Endothelial cell of umbilical vein (primary cell): ENCODE measurements around the gene PRSS48. TPM values are rescaled to one million over a fixed set of nuclear protein-coding genes. Genes with fewer than 3 reads are reported as not detected.

Experiments used
- BruUV-seq: library from RNA; stranded (reverse); fragments of 400-500 nt; replicated peaks from 2 replicates; lab custom pipeline; 2021; lab: Mats Ljungman, UMichigan
- CTCF ChIA-PET: fragments of 300-600, 350-600 bp; sonication (Branson Sonifier 250); formaldehyde crosslinking; loops from one replicate; lab custom pipeline; 2021; ENCODE audit warnings: antibody characterized with exemption, inconsistent platforms; lab: Charles Lee
- POLR2A ChIA-PET: fragments of 300-600, 350-600 bp; sonication (Branson Sonifier 250); formaldehyde crosslinking; loops from one replicate; lab custom pipeline; 2021; ENCODE audit warnings: antibody characterized with exemption, inconsistent platforms; lab: Charles Lee
- DNase-seq: peaks from one replicate; pipeline ENCODE4 v3.0.0-alpha.2; 2011; ENCODE audit warnings: low read depth, low spot score
- FAIRE-seq: peaks from 2 replicates; lab custom pipeline; 2011; peaks lifted over from hg19 to GRCh38; lab: Jason Lieb, UNC
- H2AFZ ChIP-seq: 2 replicates; pipeline ENCODE4 v1.6.0; 2012; ENCODE audit warnings: low read depth, low read length, control low read depth, inconsistent platforms
- H3K27ac ChIP-seq: 2 replicates; pipeline ENCODE4 v1.5.1; 2011; ENCODE audit warnings: low read depth, mild to moderate bottlenecking, control low read depth, low read length, moderate library complexity; ENCODE audit not compliant: insufficient read depth
- H3K27me3 ChIP-seq, 2 experiments: 2 replicates each; pipeline versions ENCODE4 v1.6.0 to v1.6.1; 2011; ENCODE audit warnings: low read length in 2 of 2, mixed read lengths in 1 of 2; ENCODE audit not compliant: control insufficient read depth in 2 of 2, insufficient read depth in 2 of 2
- H3K36me3 ChIP-seq, 2 experiments: 2 replicates in 1 of 2; 3 replicates in 1 of 2; pipeline ENCODE4 v1.5.1; 2011; ENCODE audit warnings: low read length in 2 of 2, mild to moderate bottlenecking in 1 of 2, moderate library complexity in 1 of 2; ENCODE audit not compliant: control insufficient read depth in 2 of 2, insufficient read depth in 2 of 2; ENCODE audit errors: extremely low read depth in 1 of 2
- H3K4me1 ChIP-seq: 3 replicates; pipeline ENCODE4 v1.5.1; 2011; ENCODE audit warnings: mild to moderate bottlenecking, low read length; ENCODE audit not compliant: control insufficient read depth, insufficient read depth; ENCODE audit errors: extremely low read depth
- H3K4me2 ChIP-seq: 2 replicates; pipeline ENCODE4 v1.6.1; 2011; ENCODE audit warnings: low read length, control low read depth, mixed read lengths; ENCODE audit not compliant: insufficient read depth
- H3K4me3 ChIP-seq, 3 experiments: fragments of 200-600 bp in 1 of 3; sonication (generic), shearing (Covaris generic) in 1 of 3; replicated peaks in 1 of 3; 2 replicates each; pipeline ENCODE4 v1.5.1; 2011 to 2016; ENCODE audit warnings: control low read depth in 3 of 3, low read length in 3 of 3, mild to moderate bottlenecking in 2 of 3, inconsistent platforms in 1 of 3, low read depth in 1 of 3, moderate library complexity in 1 of 3; ENCODE audit not compliant: insufficient read depth in 1 of 3
- H3K79me2 ChIP-seq: 2 replicates; pipeline ENCODE4 v1.6.0; 2012; ENCODE audit warnings: low read length, inconsistent platforms; ENCODE audit not compliant: control insufficient read depth, insufficient read depth
- H3K9ac ChIP-seq: replicated peaks from 2 replicates; pipeline ENCODE3; 2011; ENCODE audit warnings: low read length, control low read depth; ENCODE audit not compliant: insufficient read depth; ENCODE audit errors: extremely low read depth
- H3K9me1 ChIP-seq: replicated peaks from 3 replicates; pipeline ENCODE4 v1.6.0; 2011; ENCODE audit warnings: mild to moderate bottlenecking, low read length; ENCODE audit not compliant: control insufficient read depth, insufficient read depth; ENCODE audit errors: extremely low read depth
- H3K9me3 ChIP-seq: replicated peaks from 2 replicates; pipeline ENCODE4 v1.5.1; 2012; ENCODE audit warnings: low read length, inconsistent platforms; ENCODE audit not compliant: control insufficient read depth, insufficient read depth
- H4K20me1 ChIP-seq: replicated peaks from 2 replicates; pipeline ENCODE3; 2011; ENCODE audit warnings: mild to moderate bottlenecking, low read length; ENCODE audit not compliant: control insufficient read depth, insufficient read depth; ENCODE audit errors: extremely low read depth
- EZH2 ChIP-seq: IDR thresholded peaks from 2 replicates; pipeline ENCODE4 v1.6.1; 2012; ENCODE audit warnings: borderline replicate concordance, low read depth, mild to moderate bottlenecking, moderate library complexity, low read length, inconsistent platforms; ENCODE audit not compliant: severe bottlenecking
- FOS ChIP-seq: IDR thresholded peaks from 2 replicates; pipeline ENCODE4 v1.6.1; 2011; ENCODE audit warnings: mild to moderate bottlenecking, low read length, moderate library complexity, borderline replicate concordance; ENCODE audit not compliant: insufficient read depth
- GATA2 ChIP-seq: IDR thresholded peaks from 2 replicates; pipeline ENCODE4 v1.7.0; 2011; ENCODE audit warnings: low read depth, mild to moderate bottlenecking, moderate library complexity, mixed read lengths, low read length; ENCODE audit not compliant: insufficient read length, insufficient read depth
- JUN ChIP-seq: IDR thresholded peaks from 2 replicates; pipeline ENCODE4 v1.6.1; 2011; ENCODE audit warnings: borderline replicate concordance, low read depth; ENCODE audit not compliant: insufficient read length, insufficient read depth
- MYC ChIP-seq: IDR thresholded peaks from one replicate; pipeline ENCODE4 v1.6.1; 2011; ENCODE audit warnings: mild to moderate bottlenecking, low read depth, low read length
- POLR2A ChIP-seq: IDR thresholded peaks from 2 replicates; pipeline ENCODE4 v1.6.1; 2012; ENCODE audit warnings: low read depth, mild to moderate bottlenecking, control low read depth, low read length
- POLR2AphosphoS5 ChIP-seq: IDR thresholded peaks from 2 replicates; pipeline ENCODE4 v1.6.1; 2012; ENCODE audit warnings: low read depth, mild to moderate bottlenecking, control low read depth, low read length, moderate library complexity; ENCODE audit not compliant: insufficient read depth
- dilution Hi-C: fragments of 300-500 bp; cut with MboI; formaldehyde crosslinking; loops from one replicate; pipeline ENCODE4 v1.15.0; 2019; ENCODE audit warnings: low sequenced_read_pairs; ENCODE audit not compliant: extremely low pct_ligation_motif_present
- intact Hi-C: fragments of 100-400 bp; cut with micrococcal nuclease; formaldehyde crosslinking; loops from one replicate; pipeline ENCODE4 v1.10.0; 2022
- polyA plus RNA-seq, 4 experiments: library from polyadenylated mRNA; depleted of rRNA in 3 of 4; stranded (reverse) in 3 of 4; unstranded in 1 of 4; fragments of >200 nt; gene quantifications; 2 replicates each; pipeline versions ENCODE4 v1.2.1 to v1.2.3, GENCODE V29; 2011 to 2012; ENCODE audit warnings: missing spikeins in 1 of 4
- total RNA-seq: library from RNA; stranded (reverse); gene quantifications from 2 replicates; pipeline ENCODE4 v1.2.3, GENCODE V29; 2021
- TF ChIP-seq, protein P1 (sequence below): IDR thresholded peaks from 2 replicates; pipeline ENCODE4 v1.6.1; 2011; ENCODE audit not compliant: insufficient read depth, insufficient read length
- TF ChIP-seq, protein P2 (sequence below), 2 donors: IDR thresholded peaks; 1 replicate in 1 of 2; 2 replicates in 1 of 2; pipeline ENCODE4 v1.5.1; 2011; ENCODE audit warnings: low read length in 2 of 2, mild to moderate bottlenecking in 2 of 2, moderate library complexity in 2 of 2, control low read depth in 1 of 2, inconsistent platforms in 1 of 2, low read depth in 1 of 2; ENCODE audit not compliant: insufficient read depth in 1 of 2; ENCODE audit errors: extremely low read depth in 1 of 2

The PRSS48 gene
- total and polyA plus RNA-seq, 2 donors (not counting 3 experiments of a cell fraction or from before 2014, with no cell fraction given) = not detected

DNA sequence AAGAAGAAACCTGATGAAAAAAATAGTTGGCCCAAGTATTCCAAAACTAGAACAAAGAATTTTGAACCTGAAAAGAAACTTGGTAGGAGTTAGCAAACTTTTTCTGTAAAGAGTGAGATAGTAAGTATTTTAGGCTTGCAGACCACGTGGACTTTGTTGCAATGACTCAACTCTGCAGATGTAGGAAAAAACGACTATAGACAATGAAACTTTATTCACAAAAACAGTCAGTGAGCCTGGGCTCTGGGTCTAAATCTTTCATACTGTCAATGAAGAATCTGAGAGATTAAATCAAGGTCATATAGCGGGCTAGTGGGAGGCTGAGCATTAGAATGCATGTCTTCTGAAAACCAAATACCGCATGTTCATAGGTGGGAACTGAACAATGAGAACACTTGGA lies 25.5 kb downstream of the PRSS48 start:
- TF ChIP-seq, protein P1, sequence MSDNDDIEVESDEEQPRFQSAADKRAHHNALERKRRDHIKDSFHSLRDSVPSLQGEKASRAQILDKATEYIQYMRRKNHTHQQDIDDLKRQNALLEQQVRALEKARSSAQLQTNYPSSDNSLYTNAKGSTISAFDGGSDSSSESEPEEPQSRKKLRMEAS = no peak
- TF ChIP-seq POLR2AphosphoS5 (no peak), FOS (no peak), JUN (no peak), POLR2A (no peak), MYC (no peak), GATA2 (no peak), EZH2 (no peak)
- TF ChIP-seq, protein P2, sequence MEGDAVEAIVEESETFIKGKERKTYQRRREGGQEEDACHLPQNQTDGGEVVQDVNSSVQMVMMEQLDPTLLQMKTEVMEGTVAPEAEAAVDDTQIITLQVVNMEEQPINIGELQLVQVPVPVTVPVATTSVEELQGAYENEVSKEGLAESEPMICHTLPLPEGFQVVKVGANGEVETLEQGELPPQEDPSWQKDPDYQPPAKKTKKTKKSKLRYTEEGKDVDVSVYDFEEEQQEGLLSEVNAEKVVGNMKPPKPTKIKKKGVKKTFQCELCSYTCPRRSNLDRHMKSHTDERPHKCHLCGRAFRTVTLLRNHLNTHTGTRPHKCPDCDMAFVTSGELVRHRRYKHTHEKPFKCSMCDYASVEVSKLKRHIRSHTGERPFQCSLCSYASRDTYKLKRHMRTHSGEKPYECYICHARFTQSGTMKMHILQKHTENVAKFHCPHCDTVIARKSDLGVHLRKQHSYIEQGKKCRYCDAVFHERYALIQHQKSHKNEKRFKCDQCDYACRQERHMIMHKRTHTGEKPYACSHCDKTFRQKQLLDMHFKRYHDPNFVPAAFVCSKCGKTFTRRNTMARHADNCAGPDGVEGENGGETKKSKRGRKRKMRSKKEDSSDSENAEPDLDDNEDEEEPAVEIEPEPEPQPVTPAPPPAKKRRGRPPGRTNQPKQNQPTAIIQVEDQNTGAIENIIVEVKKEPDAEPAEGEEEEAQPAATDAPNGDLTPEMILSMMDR (IDR thresholded peaks at IDR 0.05; ENCODE audit: extremely low read depth in 1 of 2, insufficient read depth in 1 of 2, low read depth in 1 of 2, low read length in 2 of 2) = no peak
- intact Hi-C loops (no loop called here), dilution Hi-C loops (no loop called here)
- Histone ChIP-seq H3K79me2 (peaks cover 48% of the 10 kb centered on the region), H2AFZ (no peak overlapping the region), H3K4me3 (no peak overlapping the region), H3K9me3 (no peaks in the 10 kb centered on the region), H3K4me1 (no peaks in the 10 kb centered on the region), H3K4me2 (no peak overlapping the region), H3K9ac (no peak overlapping the region), H3K36me3 (no peaks in the 10 kb centered on the region), H3K27ac (no peak overlapping the region), H3K9me1 (no peaks in the 10 kb centered on the region), H4K20me1 (no peaks in the 10 kb centered on the region), H3K27me3 (no peaks in the 10 kb centered on the region)
- POLR2A ChIA-PET = no interaction called here
- FAIRE-seq (no peak), DNase-seq (no peak)
- no TSS peak for BruUV-seq
- CTCF ChIA-PET = no interaction called here
